ENCODE measurements around the gene AASS. TPM values are rescaled to one million over a fixed set of nuclear protein-coding genes. Genes with fewer than 3 reads are reported as not detected.
A peak's percentile ranks its signal among the peaks of the same experiment; 100 is the strongest.

AASS gene
- total RNA-seq (2021; fragmentation: NEBNext Ultra II Directional; extraction: Animal tissue kit (Norgen Biotek cat#: 25700)): 383 and 394 TPM in 2 replicates
- 203 and 207 TPM in 2 replicates for polyA plus RNA-seq (2011; rRNA removed)
- 205 TPM for polyA plus RNA-seq (2011; cell fraction: cytosol; rRNA removed)
- polyA plus RNA-seq (2011; cell fraction: nucleus; rRNA removed): 683 TPM
- 282 to 422 TPM (median 360 TPM) in 4 replicates for polyA plus RNA-seq (2012, experiment 1 of 2)
- 23.9 TPM for polyA plus RNA-seq (2012, experiment 2 of 2)
- 508 TPM for polyA plus RNA-seq (2013, experiment 1 of 2)
- 399 TPM for polyA plus RNA-seq (2013, experiment 2 of 2)
- 569 and 873 TPM in 2 replicates for polyA minus RNA-seq (2011; rRNA and poly(A)+ RNA removed)
- 295 TPM for polyA minus RNA-seq (2011; cell fraction: cytosol; rRNA and poly(A)+ RNA removed)
- 1,318 TPM for polyA minus RNA-seq (2011; cell fraction: nucleus; rRNA and poly(A)+ RNA removed)
- long read RNA-seq, experiment 1, transcript AASS-203 (24 exons, 3,163 nt): major isoform, 17 of 209 reads
- long read RNA-seq, experiment 1, partial matches to known transcripts: 56 of 209 reads
- long read RNA-seq, experiment 1, other reads (novel, unspliced or antisense): 134 of 209 reads
- long read RNA-seq, experiment 2, transcript AASS-203 (24 exons, 3,163 nt): major isoform, 34 of 141 reads
- long read RNA-seq, experiment 2, partial matches to known transcripts: 67 of 141 reads
- long read RNA-seq, experiment 2, other reads (novel, unspliced or antisense): 36 of 141 reads

GRCh38 chr7:122143751-122144711, at the start of gene AASS:
AASS (minus strand) TSS chr7:122144249; CDS start chr7:122133726, 10,523 bp downstream.
- H3K4me3 ChIP-seq (ENCODE audit: extremely low read depth in 1 of 4, insufficient read depth in 2 of 4, low read depth in 3 of 4, low read length in 4 of 4): peak within 1 kb of the TSS; percentile 86 to 98 (median 95)
- no peaks in the 10 kb centered on the region for H3K9me3 ChIP-seq (ENCODE audit: insufficient read depth in 2 of 2, low read depth in 1 of 2, low read length in 1 of 2)
- peak within 1 kb of the TSS; percentile 7; the same call in 1 of the 2 replicates for H4K8ac ChIP-seq (ENCODE audit: extremely low read depth, insufficient read depth, low read length)
- 0 out of 2 replicates have a peak within 1 kb of the TSS, but pooled peaks have one; percentile 48 for H2BK15ac ChIP-seq (ENCODE audit: low read length)
- no peaks in the 10 kb centered on the region for H3K27me3 ChIP-seq (replicated peaks in 1 of 4; ENCODE audit: control insufficient read depth in 3 of 4, extremely low read depth in 1 of 4, insufficient read depth in 3 of 4, low read length in 3 of 4)
- H2BK120ac ChIP-seq (replicated peaks; ENCODE audit: low read depth, low read length): peak within 1 kb of the TSS; percentile 7
- H3K56ac ChIP-seq (replicated peaks; ENCODE audit: insufficient read length, low read depth, low read length): peak within 1 kb of the TSS; percentile 79
- peak within 1 kb of the TSS; percentile 80 to 88 (median 84) for H3K9ac ChIP-seq (replicated peaks in 1 of 4; ENCODE audit: extremely low read depth in 1 of 4, low read depth in 3 of 4, low read length in 3 of 4)
- peak within 1 kb of the TSS; percentile 2; the same call in 1 of the 2 replicates for H2BK20ac ChIP-seq (ENCODE audit: low read length)
- H3K4ac ChIP-seq (replicated peaks; ENCODE audit: insufficient read length, low read depth, low read length): peak within 1 kb of the TSS; percentile 29
- H4K5ac ChIP-seq (ENCODE audit: insufficient read length, low read depth, low read length): peak within 1 kb of the TSS; percentile 27
- no peak within 1 kb of the TSS for H2AK5ac ChIP-seq (ENCODE audit: low read depth, low read length)
- peaks cover 56 to 90% of the 10 kb centered on the region in 2 experiments for H3K79me2 ChIP-seq (ENCODE audit: control insufficient read depth in 1 of 2, insufficient read depth in 2 of 2, low read length in 2 of 2)
- H3K18ac ChIP-seq (ENCODE audit: extremely low read depth, low read length): peak within 1 kb of the TSS; percentile 84
- H3K4me2 ChIP-seq (ENCODE audit: insufficient read depth in 1 of 2, low read depth in 2 of 2, low read length in 2 of 2): peak within 1 kb of the TSS; percentile 75 to 83
- no peaks in the 10 kb centered on the region; the same call in 1 of the 2 replicates for H3K79me1 ChIP-seq (ENCODE audit: low read depth, low read length)
- H3K23ac ChIP-seq (ENCODE audit: insufficient read length): no peak within 1 kb of the TSS
- ChIA-PET POLR2A (ENCODE audit: partially characterized antibody) (interaction anchor here (0.6 to 2.6 kb wide), 15 partner anchors 8 to 266 kb away, joined by 3 to 18 read pairs (median 5); no protein-coding TSS in a partner anchor), CTCF (ENCODE audit: partially characterized antibody) (interaction anchor here (0.7 to 1.3 kb wide), 3 partner anchors 51 to 1629 kb away, joined by 3 read pairs; no protein-coding TSS in a partner anchor)
- H3K23me2 ChIP-seq (ENCODE audit: low read depth, low read length): peaks cover 12% of the 10 kb centered on the region
- H2BK12ac ChIP-seq (ENCODE audit: low read depth, low read length): no peak within 1 kb of the TSS; the same call in 1 of the 2 replicates
- H3K36me3 ChIP-seq (ENCODE audit: control insufficient read depth in 2 of 4, insufficient read depth in 4 of 4, low read length in 3 of 4): peaks cover 0 to 37% (median 7%) of the 10 kb centered on the region in 4 experiments; a peak in 3 of 8 replicates
- H2BK5ac ChIP-seq (ENCODE audit: low read depth, low read length): peak within 1 kb of the TSS; percentile 90
- H3K14ac ChIP-seq (ENCODE audit: insufficient read length): no peak within 1 kb of the TSS
- peak within 1 kb of the TSS; percentile 44 for H4K91ac ChIP-seq (replicated peaks; ENCODE audit: insufficient read length, low read length)
- H3K27ac ChIP-seq (ENCODE audit: low read depth, low read length): peak within 1 kb of the TSS; percentile 85
- FAIRE-seq (peak; percentile 94), DNase-seq (ENCODE audit: low read depth in 1 of 2, low spot score in 2 of 2) (peak; percentile 93 to 94)
- WGBS, 2 experiments (ENCODE audit: extremely low coverage in 1 of 2, insufficient coverage in 1 of 2, insufficient read length in 1 of 2, insufficient replicate concordance in 2 of 2, low coverage in 1 of 2, low lambda C conversion rate in 2 of 2, missing lambda C conversion rate in 1 of 2): 2% methylated on average over 62 of the region's 69 CpGs; no CpG with 5 or more reads in 1 of the 2 experiments
- H3K4me1 ChIP-seq (replicated peaks in 1 of 4; ENCODE audit: control insufficient read depth in 3 of 4, insufficient read depth in 4 of 4, low read length in 3 of 4): peaks cover 4 to 18% (median 12%) of the 10 kb centered on the region in 4 experiments; a peak in 6 of 7 replicates
- H2AFZ ChIP-seq (ENCODE audit: low read length): no peak within 1 kb of the TSS
- peaks cover 19 to 24% of the 10 kb centered on the region in 2 experiments for H4K20me1 ChIP-seq (replicated peaks in 1 of 2; ENCODE audit: control insufficient read depth in 1 of 2, insufficient read depth in 2 of 2, low read length in 2 of 2)
- TF ChIP-seq MAX (IDR thresholded peaks at IDR 0.05) (no peak), ATF3 (IDR thresholded peaks at IDR 0.05; ENCODE audit: insufficient read depth, low read depth, low read length) (no peak), GABPA (IDR thresholded peaks at IDR 0.05; ENCODE audit: borderline replicate concordance, insufficient read depth, low read length) (no peak), CHD1 (IDR thresholded peaks at IDR 0.05; ENCODE audit: low read depth, low read length) (no peak; the same call in 1 of the 2 replicates), SAP30 (IDR thresholded peaks at IDR 0.05; ENCODE audit: insufficient read depth, insufficient replicate concordance, low read length) (no peak)

Measured in H1 (cell line).